A549 (cell line): ENCODE data around the gene LYPD3. TPM values are rescaled to one million over a fixed set of nuclear protein-coding genes. Genes with fewer than 3 reads are reported as not detected.
A peak's percentile ranks its signal among the peaks of the same experiment; 100 is the strongest.
"Not testable (repeated sequence)": the region's sequence is repeated elsewhere in the genome, so short reads cannot be mapped to it uniquely, and the experiment has no call there.

ENCODE experiments used
- ATAC-seq, 2 experiments: fragments of 200-7000 bp in 1 of 2; fragments of >200 bp in 1 of 2; cut with Nextera tagmentation in 1 of 2; cut with Tn5 transposase in 1 of 2; 3 replicates each; pipeline versions ENCODE4 v1.8.0 to v1.9.1; 2018 to 2020; ENCODE audit warnings: mild to moderate bottlenecking in 1 of 2, moderate library complexity in 1 of 2
- CTCF ChIA-PET: fragments of 300-600 bp; sonication (Branson Sonifier 250); formaldehyde crosslinking; extraction: SDS; loops from one replicate; lab custom pipeline; 2021; ENCODE audit warnings: antibody characterized with exemption, inconsistent platforms; lab: Yijun Ruan, JAX
- POLR2A ChIA-PET: fragments of 350-600 bp; formaldehyde crosslinking; extraction: SDS; loops from one replicate; lab custom pipeline; 2021; ENCODE audit warnings: antibody characterized with exemption, inconsistent platforms; lab: Yijun Ruan, JAX
- DNase-seq, 2 experiments: peaks; one replicate each; pipeline versions ENCODE4 v3.0.0 to v3.0.0-alpha.2; 2011 to 2016; ENCODE audit warnings: low read depth in 1 of 2, low spot score in 1 of 2
- FAIRE-seq: peaks from 2 replicates; lab custom pipeline; 2011; peaks lifted over from hg19 to GRCh38; lab: Jason Lieb, UNC
- H3K27ac ChIP-seq, 2 experiments: fragments of >200 bp; sonication (Bioruptor Twin); formaldehyde crosslinking; 3 replicates each; pipeline ENCODE4 v1.5.1; 2016 to 2017
- H3K4me1 ChIP-seq: fragments of >200 bp; sonication (Bioruptor Twin); formaldehyde crosslinking; 3 replicates; pipeline ENCODE4 v1.6.1; 2016
- H3K4me2 ChIP-seq: fragments of >200 bp; sonication (Bioruptor Twin); formaldehyde crosslinking; 3 replicates; pipeline ENCODE4 v1.6.1; 2016
- H3K4me3 ChIP-seq: fragments of >200 bp; sonication (Bioruptor Twin); formaldehyde crosslinking; 3 replicates; pipeline ENCODE4 v1.5.1; 2016
- H3K9me3 ChIP-seq: fragments of >200 bp; sonication (Bioruptor Twin); formaldehyde crosslinking; 3 replicates; pipeline ENCODE4 v1.6.1; 2016
- CBX2 ChIP-seq: fragments of 200-600 bp; sonication (generic); IDR thresholded peaks from 2 replicates; pipeline ENCODE4 v1.6.1; 2016; ENCODE audit warnings: low read depth, mild to moderate bottlenecking, borderline replicate concordance
- CBX8 ChIP-seq: fragments of 200-600 bp; sonication (generic); IDR thresholded peaks from 2 replicates; pipeline ENCODE4 v1.6.1; 2016
- CHD2 ChIP-seq: fragments of 150-350 bp; IDR thresholded peaks from 2 replicates; pipeline ENCODE4 v1.6.1; 2014; ENCODE audit warnings: low read length; ENCODE audit not compliant: partially characterized antibody
- CHD4 ChIP-seq: fragments of 200-600 bp; sonication (generic); IDR thresholded peaks from 2 replicates; pipeline ENCODE4 v1.6.1; 2016; ENCODE audit warnings: antibody characterized with exemption, mild to moderate bottlenecking, borderline replicate concordance
- EHF ChIP-seq: fragments of 250-450 bp; sonication (Bioruptor Pico); IDR thresholded peaks from 2 replicates; pipeline ENCODE4 v1.5.0; 2020; ENCODE audit warnings: mild to moderate bottlenecking
- EP300 ChIP-seq, 2 experiments: fragments of >200 bp; sonication (Bioruptor Twin); formaldehyde crosslinking; IDR thresholded peaks; 2 replicates in 1 of 2; 3 replicates in 1 of 2; pipeline ENCODE4 v1.6.1; 2016 to 2017
- ESRRA ChIP-seq: fragments of 150-350 bp; IDR thresholded peaks from 2 replicates; pipeline ENCODE4 v1.6.1; 2014; ENCODE audit warnings: mild to moderate bottlenecking, low read length, borderline replicate concordance
- FOXS1 ChIP-seq: fragments of 250-450 bp; sonication (Bioruptor Pico); IDR thresholded peaks from 2 replicates; pipeline ENCODE4 v1.5.0; 2020; ENCODE audit warnings: mild to moderate bottlenecking, moderate library complexity
- GATA3 ChIP-seq: IDR thresholded peaks from 2 replicates; pipeline ENCODE4 v1.6.1; 2012; ENCODE audit warnings: borderline replicate concordance
- HEYL ChIP-seq: fragments of 250-450 bp; sonication (Bioruptor Pico); IDR thresholded peaks from 2 replicates; pipeline ENCODE4 v1.8.0; 2021; ENCODE audit warnings: mild to moderate bottlenecking, moderate library complexity
- HOXB13 ChIP-seq: fragments of 250-450 bp; sonication (Bioruptor Pico); IDR thresholded peaks from 2 replicates; pipeline ENCODE4 v1.5.0; 2020; ENCODE audit warnings: low read depth, mild to moderate bottlenecking, moderate library complexity
- HOXB5 ChIP-seq: fragments of 250-450 bp; sonication (Bioruptor Pico); IDR thresholded peaks from 2 replicates; pipeline ENCODE4 v1.5.0; 2020; ENCODE audit warnings: mild to moderate bottlenecking, moderate library complexity
- KDM1A ChIP-seq: fragments of 200-600 bp; sonication (generic); IDR thresholded peaks from 2 replicates; pipeline ENCODE4 v1.6.1; 2016; ENCODE audit warnings: low read depth, mild to moderate bottlenecking
- KDM5A ChIP-seq: fragments of 200-600 bp; sonication (generic); IDR thresholded peaks from 2 replicates; pipeline ENCODE4 v1.6.1; 2016; ENCODE audit warnings: antibody characterized with exemption, mild to moderate bottlenecking
- POLR2A ChIP-seq: IDR thresholded peaks from 2 replicates; pipeline ENCODE4 v1.6.1; 2012; ENCODE audit warnings: mild to moderate bottlenecking, low read length
- POLR2AphosphoS2 ChIP-seq: conservative IDR thresholded peaks from 2 replicates; pipeline ENCODE4 v1.6.1; 2012; ENCODE audit warnings: low read length, improper control_type of control experiment, inconsistent platforms
- RAD21 ChIP-seq, 2 experiments: fragments of >200 bp in 1 of 2; sonication (Bioruptor Twin) in 1 of 2; formaldehyde crosslinking in 1 of 2; IDR thresholded peaks in 1 of 2; conservative IDR thresholded peaks in 1 of 2; 2 replicates in 1 of 2; 3 replicates in 1 of 2; pipeline ENCODE4 v1.6.1; 2012 to 2018; ENCODE audit warnings: inconsistent platforms in 1 of 2
- RARB ChIP-seq: fragments of 250-450 bp; sonication (Bioruptor Pico); IDR thresholded peaks from 2 replicates; pipeline ENCODE4 v1.8.0; 2021; ENCODE audit warnings: mild to moderate bottlenecking, moderate library complexity
- RNF2 ChIP-seq: fragments of 200-600 bp; sonication (generic); IDR thresholded peaks from 2 replicates; pipeline ENCODE4 v1.6.1; 2016; ENCODE audit warnings: low read depth, mild to moderate bottlenecking, antibody characterized with exemption, moderate library complexity, borderline replicate concordance
- SREBF2 ChIP-seq: fragments of 450-650 bp; IDR thresholded peaks from 2 replicates; pipeline ENCODE4 v1.6.1; 2014; ENCODE audit warnings: mild to moderate bottlenecking, moderate library complexity
- TP53 ChIP-seq: fragments of 250-450 bp; sonication (Bioruptor Pico); IDR thresholded peaks from 2 replicates; pipeline ENCODE4 v1.5.0; 2021; ENCODE audit warnings: mild to moderate bottlenecking, moderate library complexity
- ZC3H11A ChIP-seq: fragments of 450-650 bp; IDR thresholded peaks from 2 replicates; pipeline ENCODE4 v1.6.1; 2014; ENCODE audit warnings: antibody characterized with exemption, mild to moderate bottlenecking
- ZFP36 ChIP-seq: fragments of 450-650 bp; IDR thresholded peaks from 2 replicates; pipeline ENCODE4 v1.6.1; 2014; ENCODE audit warnings: borderline replicate concordance; ENCODE audit not compliant: partially characterized antibody
- WGBS: methylation state at CpG from one replicate; pipeline ENCODE4 v1.1.6; 2017; ENCODE audit errors: missing lambda C conversion rate; 5-methylcytosine and 5-hydroxymethylcytosine counted together
- polyA minus RNA-seq: library from RNA; depleted of rRNA, polyadenylated mRNA; stranded (reverse); fragments of >200 nt; gene quantifications from 2 replicates; pipeline ENCODE4 v1.2.3, GENCODE V29; 2011; rRNA and poly(A)+ RNA removed
- polyA plus RNA-seq, 4 experiments: library from polyadenylated mRNA; depleted of rRNA in 3 of 4; stranded (reverse); fragments of >200 nt; fragmentation: RNase III in 1 of 4; extraction: RNeasy Plus Mini Kit Qiagen cat#74134 plus additional on column Dnase treatment in 1 of 4; gene quantifications; 2 replicates in 3 of 4; 3 replicates in 1 of 4; pipeline ENCODE4 v1.2.3, GENCODE V29; 2011 to 2017
- TF ChIP-seq, protein P1 (sequence below): IDR thresholded peaks from 2 replicates; pipeline ENCODE4 v1.6.1; 2012
- TF ChIP-seq, protein P2 (sequence below): fragments of >200 bp; sonication (Bioruptor Twin); formaldehyde crosslinking; IDR thresholded peaks from 3 replicates; pipeline ENCODE4 v1.6.1; 2016
- TF ChIP-seq, protein P3 (sequence below): fragments of 150-350 bp; IDR thresholded peaks from 2 replicates; pipeline ENCODE4 v1.6.1; 2014; ENCODE audit warnings: low read depth, mild to moderate bottlenecking, low read length
- TF ChIP-seq, protein P4 (sequence below): fragments of 450-650 bp; IDR thresholded peaks from 2 replicates; pipeline ENCODE4 v1.6.1; 2014; ENCODE audit warnings: antibody characterized with exemption

The LYPD3 gene
- polyA plus RNA-seq (2011; rRNA removed) (0.43 and 0.78 TPM in 2 replicates), polyA plus RNA-seq (2017; fragmentation: RNase III; extraction: RNeasy Plus Mini Kit Qiagen cat#74134 plus additional on column Dnase treatment) (0.27 to 0.69 TPM (median 0.33 TPM) in 3 replicates), polyA minus RNA-seq (0.25 and 0.39 TPM in 2 replicates)
- 0.89 and 1.3 TPM in 2 replicates for polyA plus RNA-seq (2012; cell fraction: cytosol; rRNA removed)
- 1.2 and 1.7 TPM in 2 replicates for polyA plus RNA-seq (2012; cell fraction: nucleus; rRNA removed)

DNA sequence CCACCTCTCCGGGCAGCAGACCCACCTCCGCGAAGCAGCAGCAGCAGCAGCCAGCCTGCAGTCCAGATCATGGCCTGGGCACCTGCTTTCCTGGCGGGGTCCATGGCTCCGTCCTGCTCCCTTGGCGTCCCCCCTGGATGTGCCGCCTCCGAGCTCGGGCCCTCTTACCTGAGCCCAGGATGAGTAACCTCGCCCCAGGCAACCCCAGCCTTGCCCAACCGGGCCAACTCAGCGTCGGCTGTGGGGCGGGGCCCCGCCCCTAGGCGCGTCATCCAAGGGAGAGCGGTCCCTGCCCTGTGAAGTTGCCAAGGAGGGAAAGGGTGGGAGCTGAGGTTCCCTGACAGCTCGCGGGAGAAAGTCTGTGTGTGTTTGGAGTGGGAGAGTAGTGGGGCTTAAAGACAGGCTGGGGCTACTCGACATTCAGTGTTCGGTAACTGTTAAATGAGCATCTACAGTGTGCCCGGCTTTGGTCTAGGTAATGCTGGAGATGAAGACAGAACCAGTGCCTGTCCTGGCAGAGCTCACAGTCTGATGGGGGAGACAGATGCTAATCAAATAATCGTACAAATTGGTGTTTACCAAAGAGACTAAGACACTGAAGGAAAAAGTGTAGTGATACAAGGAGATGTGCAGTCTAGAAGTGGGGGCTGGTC is at the start of gene LYPD3:
LYPD3 (minus strand) TSS at position 141 of the 653 bp plus-strand sequence; CDS start at position 104, 37 bp downstream.
- FAIRE-seq (no peak), DNase-seq (no peak), ATAC-seq (no peak)
- Histone ChIP-seq H3K27ac (peak within 1 kb of the TSS in 1 of 2 experiments; percentile 79; a peak in 1 of 6 replicates), H3K4me1 (peaks cover 15% of the 10 kb centered on the region), H3K4me2 (peak within 1 kb of the TSS; percentile 82), H3K4me3 (peak within 1 kb of the TSS; percentile 62), H3K9me3 (no peaks in the 10 kb centered on the region)
- POLR2A ChIA-PET = no interaction called here
- no peak for TF ChIP-seq RNF2
- TF ChIP-seq RAD21 (conservative IDR thresholded peaks at IDR 0.05 in 1 of 2, IDR thresholded peaks at IDR 0.05 in 1 of 2) = no peak
- no peak for TF ChIP-seq CBX2
- TF ChIP-seq CHD2 = no peak
- no peak for TF ChIP-seq RARB (CRISPR knock-in tag)
- no peak for TF ChIP-seq ZC3H11A
- TF ChIP-seq GATA3 = no peak
- TF ChIP-seq TP53 = no peak
- no peak for TF ChIP-seq POLR2A
- TF ChIP-seq CBX8 = no peak
- TF ChIP-seq, protein P1, sequence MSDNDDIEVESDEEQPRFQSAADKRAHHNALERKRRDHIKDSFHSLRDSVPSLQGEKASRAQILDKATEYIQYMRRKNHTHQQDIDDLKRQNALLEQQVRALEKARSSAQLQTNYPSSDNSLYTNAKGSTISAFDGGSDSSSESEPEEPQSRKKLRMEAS = no peak
- TF ChIP-seq HEYL (CRISPR knock-in tag) = no peak
- no peak for TF ChIP-seq KDM5A
- no peak for TF ChIP-seq HOXB13
- TF ChIP-seq, protein P2, sequence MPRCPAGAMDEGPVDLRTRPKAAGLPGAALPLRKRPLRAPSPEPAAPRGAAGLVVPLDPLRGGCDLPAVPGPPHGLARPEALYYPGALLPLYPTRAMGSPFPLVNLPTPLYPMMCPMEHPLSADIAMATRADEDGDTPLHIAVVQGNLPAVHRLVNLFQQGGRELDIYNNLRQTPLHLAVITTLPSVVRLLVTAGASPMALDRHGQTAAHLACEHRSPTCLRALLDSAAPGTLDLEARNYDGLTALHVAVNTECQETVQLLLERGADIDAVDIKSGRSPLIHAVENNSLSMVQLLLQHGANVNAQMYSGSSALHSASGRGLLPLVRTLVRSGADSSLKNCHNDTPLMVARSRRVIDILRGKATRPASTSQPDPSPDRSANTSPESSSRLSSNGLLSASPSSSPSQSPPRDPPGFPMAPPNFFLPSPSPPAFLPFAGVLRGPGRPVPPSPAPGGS = no peak
- CTCF ChIA-PET = interaction anchor here (1.0 to 14.0 kb wide), 7 partner anchors 8 to 90 kb away, joined by 3 to 176 read pairs (median 5); no protein-coding TSS in a partner anchor
- WGBS = 82% methylated on average over 16 of the region's 24 CpGs

DNA sequence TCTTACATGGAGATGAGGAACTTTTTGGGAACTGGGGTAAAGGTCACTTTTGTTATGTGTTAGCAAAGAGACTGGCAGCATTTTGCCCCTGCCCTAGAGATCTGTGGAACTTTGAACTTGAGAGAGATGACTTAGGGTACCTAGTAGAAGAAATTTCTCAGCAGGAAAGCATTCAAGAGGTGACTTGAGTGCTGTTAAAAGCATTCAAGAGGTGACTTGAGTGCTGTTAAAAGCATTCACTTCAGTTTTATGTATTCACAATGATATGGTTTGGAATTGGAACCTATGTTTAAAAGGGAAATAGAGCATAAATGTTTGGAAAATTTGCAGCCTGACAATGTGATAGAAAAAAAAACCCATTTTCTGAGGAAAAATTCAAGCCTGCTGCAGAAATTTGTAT is 47.0 kb upstream of the LYPD3 start:
- POLR2A ChIA-PET, H3K9me3 ChIP-seq, H3K4me1 ChIP-seq, H3K4me3 ChIP-seq, FAIRE-seq, H3K27ac ChIP-seq, ATAC-seq, H3K4me2 ChIP-seq, DNase-seq: not testable (repeated sequence)
- CTCF ChIA-PET = interaction anchor here (1.8 to 2.2 kb wide), 2 partner anchors 14 to 66 kb away, joined by 4 to 13 read pairs; no protein-coding TSS in a partner anchor

DNA sequence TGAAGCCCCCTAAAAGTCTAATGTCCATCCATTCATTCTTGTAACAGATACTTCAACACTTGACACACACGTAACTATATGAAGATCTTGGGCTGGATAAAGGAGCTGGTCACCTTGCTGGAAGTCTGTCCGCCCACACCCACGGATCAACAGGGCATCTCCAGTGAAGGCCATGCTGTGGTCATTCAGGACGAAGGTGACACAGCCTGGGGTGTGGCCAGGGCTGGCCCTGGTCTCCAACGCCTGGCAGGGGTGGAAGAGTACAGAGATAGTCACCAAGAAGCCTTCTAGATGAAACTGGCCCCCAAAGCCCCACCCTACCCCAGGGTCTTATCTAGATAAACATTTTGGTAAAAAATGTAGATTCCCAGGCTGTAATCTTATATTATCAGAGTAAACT is 45.9 kb upstream of the LYPD3 start:
- H3K4me3 ChIP-seq = no peak overlapping the region
- no peak overlapping the region for H3K4me2 ChIP-seq
- TF ChIP-seq TP53 (no peak), CHD4 (no peak), POLR2AphosphoS2 (no peak), EHF (CRISPR knock-in tag) (no peak), HOXB5 (no peak), ESRRA (no peak), RARB (CRISPR knock-in tag) (no peak), RNF2 (no peak), EP300 (IDR thresholded peaks at IDR 0.05) (no peak), KDM1A (no peak), ZFP36 (no peak), FOXS1 (CRISPR knock-in tag) (no peak), SREBF2 (no peak)
- TF ChIP-seq, protein P3, sequence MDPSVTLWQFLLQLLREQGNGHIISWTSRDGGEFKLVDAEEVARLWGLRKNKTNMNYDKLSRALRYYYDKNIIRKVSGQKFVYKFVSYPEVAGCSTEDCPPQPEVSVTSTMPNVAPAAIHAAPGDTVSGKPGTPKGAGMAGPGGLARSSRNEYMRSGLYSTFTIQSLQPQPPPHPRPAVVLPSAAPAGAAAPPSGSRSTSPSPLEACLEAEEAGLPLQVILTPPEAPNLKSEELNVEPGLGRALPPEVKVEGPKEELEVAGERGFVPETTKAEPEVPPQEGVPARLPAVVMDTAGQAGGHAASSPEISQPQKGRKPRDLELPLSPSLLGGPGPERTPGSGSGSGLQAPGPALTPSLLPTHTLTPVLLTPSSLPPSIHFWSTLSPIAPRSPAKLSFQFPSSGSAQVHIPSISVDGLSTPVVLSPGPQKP = no peak
- TF ChIP-seq, protein P4, sequence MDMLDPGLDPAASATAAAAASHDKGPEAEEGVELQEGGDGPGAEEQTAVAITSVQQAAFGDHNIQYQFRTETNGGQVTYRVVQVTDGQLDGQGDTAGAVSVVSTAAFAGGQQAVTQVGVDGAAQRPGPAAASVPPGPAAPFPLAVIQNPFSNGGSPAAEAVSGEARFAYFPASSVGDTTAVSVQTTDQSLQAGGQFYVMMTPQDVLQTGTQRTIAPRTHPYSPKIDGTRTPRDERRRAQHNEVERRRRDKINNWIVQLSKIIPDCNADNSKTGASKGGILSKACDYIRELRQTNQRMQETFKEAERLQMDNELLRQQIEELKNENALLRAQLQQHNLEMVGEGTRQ = no peak
- no peak for ATAC-seq
- ChIA-PET POLR2A (no interaction called here), CTCF (interaction anchor here (0.9 to 8.9 kb wide), 4 partner anchors 9 to 78 kb away, joined by 3 to 85 read pairs (median 44); no protein-coding TSS in a partner anchor)
- DNase-seq = no peak
- FAIRE-seq = no peak
- H3K27ac ChIP-seq = no peak overlapping the region
- no peaks in the 10 kb centered on the region for H3K9me3 ChIP-seq
- H3K4me1 ChIP-seq = no peaks in the 10 kb centered on the region
- WGBS = 86% methylated on average over 4 of the region's 5 CpGs
